Calu3 (cell line): Measurements from ENCODE around the gene ACP7. TPM values are rescaled to one million over a fixed set of nuclear protein-coding genes. Genes with fewer than 3 reads are reported as not detected.

Source experiments
- BruUV-seq: library from RNA; stranded (reverse); fragments of 400-500 nt; replicated peaks from 2 replicates; lab custom pipeline; 2021; lab: Mats Ljungman, UMichigan
- CTCF ChIA-PET: fragments of 300-600 bp; sonication (Branson Sonifier 250); formaldehyde crosslinking; loops from one replicate; lab custom pipeline; 2022; ENCODE audit warnings: antibody characterized with exemption; lab: Charles Lee
- DNase-seq: peaks from one replicate; pipeline ENCODE4 v3.0.0; 2022
- H3K27ac Mint-ChIP-seq: one replicate; pipeline ENCODE4 v1.8.0; 2022; ENCODE audit warnings: mixed read lengths; ENCODE audit not compliant: unreplicated experiment
- H3K27me3 Mint-ChIP-seq: one replicate; pipeline ENCODE4 v1.8.0; 2022; ENCODE audit warnings: mixed read lengths; ENCODE audit not compliant: unreplicated experiment
- H3K36me3 Mint-ChIP-seq: one replicate; pipeline ENCODE4 v1.8.0; 2022; ENCODE audit warnings: mild to moderate bottlenecking, moderate library complexity, mixed read lengths; ENCODE audit not compliant: insufficient read depth, unreplicated experiment
- H3K4me1 Mint-ChIP-seq: one replicate; pipeline ENCODE4 v1.8.0; 2022; ENCODE audit warnings: mild to moderate bottlenecking, low read depth, mixed read lengths; ENCODE audit not compliant: unreplicated experiment
- H3K4me3 Mint-ChIP-seq: one replicate; pipeline ENCODE4 v1.8.0; 2022; ENCODE audit warnings: mild to moderate bottlenecking, low read depth, moderate library complexity, mixed read lengths; ENCODE audit not compliant: unreplicated experiment
- H3K9me3 Mint-ChIP-seq: one replicate; pipeline ENCODE4 v1.8.0; 2022; ENCODE audit warnings: low read depth, mixed read lengths; ENCODE audit not compliant: unreplicated experiment
- intact Hi-C: fragments of 100-400 bp; cut with micrococcal nuclease; formaldehyde crosslinking; loops from one replicate; pipeline ENCODE4 v1.10.0; 2022; ENCODE audit not compliant: unreplicated experiment
- total RNA-seq: library from RNA; stranded (reverse); gene quantifications from 2 replicates; pipeline ENCODE4 v1.2.3, GENCODE V29; 2022
- TF ChIP-seq, protein P1 (sequence below): fragments of 200-600 bp; IDR thresholded peaks from one replicate; pipeline ENCODE4 v1.8.0; 2022; ENCODE audit warnings: antibody characterized with exemption; ENCODE audit not compliant: unreplicated experiment

Gene ACP7
- total RNA-seq, 1 experiment from 2014 or later = 9.5 TPM

DNA sequence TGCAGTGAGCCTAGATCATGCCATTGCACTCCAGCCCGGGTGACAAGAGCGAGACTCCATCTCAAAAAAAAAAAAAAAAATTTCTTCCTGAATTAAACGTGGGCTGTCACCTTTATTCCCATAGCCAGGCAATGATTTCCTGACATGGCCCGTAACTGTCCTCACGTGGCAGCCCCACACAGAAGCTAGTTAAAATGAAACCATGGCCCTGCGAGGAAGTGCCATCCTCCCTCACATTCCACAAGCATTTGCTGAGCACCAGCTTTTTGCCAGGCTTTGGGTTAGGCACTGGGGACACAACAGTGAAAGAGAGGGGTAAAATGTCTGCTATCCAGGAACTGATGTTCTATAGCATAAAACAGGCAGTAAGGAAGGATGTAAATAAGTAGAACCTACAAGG, 38.7 kb upstream of the ACP7 start:
- Mint-ChIP-seq H3K4me3 (no peak overlapping the region), H3K27me3 (no peaks in the 10 kb centered on the region), H3K9me3 (no peaks in the 10 kb centered on the region), H3K27ac (no peak overlapping the region), H3K36me3 (no peaks in the 10 kb centered on the region), H3K4me1 (peaks cover 13% of the 10 kb centered on the region)
- intact Hi-C loops = no loop called here
- CTCF ChIA-PET = interaction anchor here (0.8 kb wide), 1 partner anchor 17 kb away, joined by 5 read pairs; no protein-coding TSS in a partner anchor
- DNase-seq = no peak
- TF ChIP-seq, protein P1, sequence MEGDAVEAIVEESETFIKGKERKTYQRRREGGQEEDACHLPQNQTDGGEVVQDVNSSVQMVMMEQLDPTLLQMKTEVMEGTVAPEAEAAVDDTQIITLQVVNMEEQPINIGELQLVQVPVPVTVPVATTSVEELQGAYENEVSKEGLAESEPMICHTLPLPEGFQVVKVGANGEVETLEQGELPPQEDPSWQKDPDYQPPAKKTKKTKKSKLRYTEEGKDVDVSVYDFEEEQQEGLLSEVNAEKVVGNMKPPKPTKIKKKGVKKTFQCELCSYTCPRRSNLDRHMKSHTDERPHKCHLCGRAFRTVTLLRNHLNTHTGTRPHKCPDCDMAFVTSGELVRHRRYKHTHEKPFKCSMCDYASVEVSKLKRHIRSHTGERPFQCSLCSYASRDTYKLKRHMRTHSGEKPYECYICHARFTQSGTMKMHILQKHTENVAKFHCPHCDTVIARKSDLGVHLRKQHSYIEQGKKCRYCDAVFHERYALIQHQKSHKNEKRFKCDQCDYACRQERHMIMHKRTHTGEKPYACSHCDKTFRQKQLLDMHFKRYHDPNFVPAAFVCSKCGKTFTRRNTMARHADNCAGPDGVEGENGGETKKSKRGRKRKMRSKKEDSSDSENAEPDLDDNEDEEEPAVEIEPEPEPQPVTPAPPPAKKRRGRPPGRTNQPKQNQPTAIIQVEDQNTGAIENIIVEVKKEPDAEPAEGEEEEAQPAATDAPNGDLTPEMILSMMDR = no peak
- BruUV-seq = no TSS peak

DNA sequence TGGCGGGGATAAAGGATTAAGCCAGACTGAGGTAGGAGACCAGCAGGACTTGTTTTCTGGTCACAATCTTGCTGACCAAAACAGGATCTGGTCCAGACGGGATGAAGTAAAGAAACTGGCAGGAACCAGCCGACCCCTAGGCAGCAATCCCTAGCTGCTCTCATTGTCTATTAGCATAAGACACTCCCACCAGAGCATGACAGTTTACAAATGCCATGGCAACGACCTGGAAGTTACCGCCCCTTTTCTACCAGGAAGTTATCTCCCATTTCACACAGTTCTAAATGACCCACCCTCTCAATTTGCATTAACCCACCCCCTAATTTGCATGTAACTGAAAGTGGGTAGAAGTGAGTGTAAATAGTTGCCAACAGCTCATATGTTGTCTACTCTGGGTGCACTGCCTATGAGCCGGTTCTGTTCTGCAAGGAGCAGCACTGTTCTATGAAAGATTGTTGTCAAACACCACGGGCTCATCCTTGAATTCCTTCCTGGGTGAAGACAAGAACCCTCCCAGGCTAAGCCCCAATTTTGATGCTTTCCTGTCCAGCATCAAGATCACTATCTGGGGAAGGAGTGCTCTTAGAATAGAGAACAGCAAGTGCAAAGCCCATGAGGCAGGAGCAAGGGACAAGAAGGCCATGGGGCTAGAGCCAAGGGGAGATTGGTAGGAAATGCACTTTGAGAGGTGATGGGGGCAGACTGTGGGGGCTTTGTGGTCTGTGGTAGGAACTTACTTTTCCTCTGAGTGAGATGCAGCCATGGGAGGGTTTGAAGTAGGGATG, 37.9 kb upstream of the ACP7 start:
- TF ChIP-seq, protein P1 = no peak
- CTCF ChIA-PET = interaction anchor here (0.7 to 0.9 kb wide), 3 partner anchors 16 to 113 kb away, joined by 3 to 6 read pairs (median 5); no protein-coding TSS in a partner anchor
- Mint-ChIP-seq H3K4me1 (peaks cover 13% of the 10 kb centered on the region), H3K9me3 (no peaks in the 10 kb centered on the region), H3K36me3 (no peaks in the 10 kb centered on the region), H3K4me3 (no peak overlapping the region), H3K27me3 (no peaks in the 10 kb centered on the region), H3K27ac (no peak overlapping the region)
- peak; percentile 56 for DNase-seq
- BruUV-seq = no TSS peak
- intact Hi-C loops = no loop called here

DNA sequence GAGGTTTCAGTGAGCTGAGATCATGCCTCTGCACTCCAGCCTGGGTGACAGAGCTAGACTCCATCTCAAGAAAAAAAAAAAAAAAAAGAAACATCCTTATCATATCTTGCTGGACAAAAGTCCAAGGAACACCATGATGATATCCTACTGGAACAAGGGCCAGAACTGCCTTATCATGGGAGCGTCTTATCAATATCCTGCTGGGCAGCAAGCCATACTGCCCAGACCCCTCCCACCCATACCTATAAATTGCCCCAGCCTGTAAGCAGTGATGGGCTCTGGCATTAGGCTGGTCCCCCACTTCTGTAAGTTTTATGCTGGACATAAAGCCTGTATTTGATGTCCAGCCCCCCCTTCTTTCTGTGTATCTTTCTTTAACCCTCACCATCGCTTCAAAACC, 37.1 kb upstream of the ACP7 start:
- intact Hi-C loops = no loop called here
- CTCF ChIA-PET = interaction anchor here (0.7 kb wide), 1 partner anchor 30 kb away, joined by 6 read pairs; no protein-coding TSS in a partner anchor
- no peak for DNase-seq

DNA sequence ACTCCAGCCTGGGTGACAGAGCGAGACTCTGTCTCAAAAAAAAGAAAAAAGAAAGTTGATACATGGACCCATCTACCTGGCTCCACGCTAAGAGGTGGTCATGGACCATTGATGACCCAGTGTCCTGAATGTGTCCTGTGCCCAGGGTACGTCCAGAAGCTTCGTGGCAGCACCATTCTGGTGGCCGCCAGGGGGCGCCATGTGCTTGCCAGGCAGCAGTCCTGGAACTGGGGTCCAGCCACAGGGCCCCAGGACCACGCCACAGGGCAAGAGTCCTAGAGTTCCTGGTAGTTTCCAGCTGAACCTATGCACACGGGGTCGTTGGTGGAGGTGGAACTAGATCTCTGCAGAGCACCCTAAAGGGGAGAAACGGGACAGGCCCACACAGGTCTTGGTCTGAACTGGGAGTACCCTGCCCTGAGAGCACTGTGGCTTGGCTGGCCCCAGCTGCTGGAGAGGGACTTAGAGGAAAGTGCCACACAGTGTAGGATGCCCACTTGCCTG, 31.9 kb upstream of the ACP7 start:
- Mint-ChIP-seq H3K27ac (no peak overlapping the region), H3K4me3 (no peak overlapping the region), H3K36me3 (peaks cover 18% of the 10 kb centered on the region), H3K9me3 (peaks cover 2% of the 10 kb centered on the region), H3K4me1 (peaks cover 20% of the 10 kb centered on the region), H3K27me3 (no peaks in the 10 kb centered on the region)
- intact Hi-C loops = loop anchor here (5.0 kb wide), 3 partner anchors 60 to 275 kb away; no protein-coding TSS in a partner anchor
- no TSS peak for BruUV-seq
- peak; percentile 88 for DNase-seq
- TF ChIP-seq, protein P1 = peak; percentile 97
- CTCF ChIA-PET = interaction anchor here (0.5 to 1.6 kb wide), 8 partner anchors 8 to 208 kb away, joined by 3 to 7 read pairs (median 4); no protein-coding TSS in a partner anchor

More for the DNA sequence above, 37.1 kb upstream of the ACP7 start:
- Mint-ChIP-seq H3K27me3 (no peaks in the 10 kb centered on the region), H3K9me3 (no peaks in the 10 kb centered on the region), H3K4me3 (no peak overlapping the region), H3K36me3 (no peaks in the 10 kb centered on the region), H3K27ac (no peak overlapping the region), H3K4me1 (peaks cover 13% of the 10 kb centered on the region)
- no TSS peak for BruUV-seq
- TF ChIP-seq, protein P1 = no peak
